Measurements from ENCODE around the gene SMIM20. TPM values are rescaled to one million over a fixed set of nuclear protein-coding genes. Genes with fewer than 3 reads are reported as not detected.

The SMIM20 gene
- total and polyA plus RNA-seq, 2 experiments from 2014 or later: 56.6 to 82.9 TPM

DNA sequence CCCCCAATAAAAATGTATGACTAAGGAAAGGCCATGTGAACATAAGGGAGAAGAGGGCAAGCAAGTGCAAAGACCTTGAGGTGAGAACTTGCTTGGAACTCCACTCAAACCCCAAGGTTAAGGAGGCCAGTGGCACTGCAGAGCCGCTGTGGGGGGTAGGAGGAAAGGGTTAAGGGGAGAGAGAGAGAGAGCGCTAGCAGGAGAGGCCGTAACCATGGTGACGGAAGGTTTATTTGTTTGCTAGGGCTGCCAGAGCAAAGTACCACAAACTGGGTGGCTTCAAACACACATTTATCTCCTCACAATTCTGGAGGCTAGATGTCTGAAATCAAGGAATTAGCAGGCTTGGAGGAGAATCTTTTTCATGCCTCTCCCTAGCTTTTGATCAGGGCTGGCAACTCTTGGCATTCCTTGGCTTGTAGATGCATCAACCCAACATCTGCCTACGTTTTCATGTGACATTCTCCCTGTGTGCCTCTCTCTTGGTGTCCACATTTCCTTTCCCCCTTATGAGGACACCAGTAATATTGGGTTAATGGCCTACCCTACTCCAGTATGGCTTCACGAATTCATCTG lies 35.2 kb downstream of the SMIM20 start (continued):
- TF ChIP-seq, protein P1, sequence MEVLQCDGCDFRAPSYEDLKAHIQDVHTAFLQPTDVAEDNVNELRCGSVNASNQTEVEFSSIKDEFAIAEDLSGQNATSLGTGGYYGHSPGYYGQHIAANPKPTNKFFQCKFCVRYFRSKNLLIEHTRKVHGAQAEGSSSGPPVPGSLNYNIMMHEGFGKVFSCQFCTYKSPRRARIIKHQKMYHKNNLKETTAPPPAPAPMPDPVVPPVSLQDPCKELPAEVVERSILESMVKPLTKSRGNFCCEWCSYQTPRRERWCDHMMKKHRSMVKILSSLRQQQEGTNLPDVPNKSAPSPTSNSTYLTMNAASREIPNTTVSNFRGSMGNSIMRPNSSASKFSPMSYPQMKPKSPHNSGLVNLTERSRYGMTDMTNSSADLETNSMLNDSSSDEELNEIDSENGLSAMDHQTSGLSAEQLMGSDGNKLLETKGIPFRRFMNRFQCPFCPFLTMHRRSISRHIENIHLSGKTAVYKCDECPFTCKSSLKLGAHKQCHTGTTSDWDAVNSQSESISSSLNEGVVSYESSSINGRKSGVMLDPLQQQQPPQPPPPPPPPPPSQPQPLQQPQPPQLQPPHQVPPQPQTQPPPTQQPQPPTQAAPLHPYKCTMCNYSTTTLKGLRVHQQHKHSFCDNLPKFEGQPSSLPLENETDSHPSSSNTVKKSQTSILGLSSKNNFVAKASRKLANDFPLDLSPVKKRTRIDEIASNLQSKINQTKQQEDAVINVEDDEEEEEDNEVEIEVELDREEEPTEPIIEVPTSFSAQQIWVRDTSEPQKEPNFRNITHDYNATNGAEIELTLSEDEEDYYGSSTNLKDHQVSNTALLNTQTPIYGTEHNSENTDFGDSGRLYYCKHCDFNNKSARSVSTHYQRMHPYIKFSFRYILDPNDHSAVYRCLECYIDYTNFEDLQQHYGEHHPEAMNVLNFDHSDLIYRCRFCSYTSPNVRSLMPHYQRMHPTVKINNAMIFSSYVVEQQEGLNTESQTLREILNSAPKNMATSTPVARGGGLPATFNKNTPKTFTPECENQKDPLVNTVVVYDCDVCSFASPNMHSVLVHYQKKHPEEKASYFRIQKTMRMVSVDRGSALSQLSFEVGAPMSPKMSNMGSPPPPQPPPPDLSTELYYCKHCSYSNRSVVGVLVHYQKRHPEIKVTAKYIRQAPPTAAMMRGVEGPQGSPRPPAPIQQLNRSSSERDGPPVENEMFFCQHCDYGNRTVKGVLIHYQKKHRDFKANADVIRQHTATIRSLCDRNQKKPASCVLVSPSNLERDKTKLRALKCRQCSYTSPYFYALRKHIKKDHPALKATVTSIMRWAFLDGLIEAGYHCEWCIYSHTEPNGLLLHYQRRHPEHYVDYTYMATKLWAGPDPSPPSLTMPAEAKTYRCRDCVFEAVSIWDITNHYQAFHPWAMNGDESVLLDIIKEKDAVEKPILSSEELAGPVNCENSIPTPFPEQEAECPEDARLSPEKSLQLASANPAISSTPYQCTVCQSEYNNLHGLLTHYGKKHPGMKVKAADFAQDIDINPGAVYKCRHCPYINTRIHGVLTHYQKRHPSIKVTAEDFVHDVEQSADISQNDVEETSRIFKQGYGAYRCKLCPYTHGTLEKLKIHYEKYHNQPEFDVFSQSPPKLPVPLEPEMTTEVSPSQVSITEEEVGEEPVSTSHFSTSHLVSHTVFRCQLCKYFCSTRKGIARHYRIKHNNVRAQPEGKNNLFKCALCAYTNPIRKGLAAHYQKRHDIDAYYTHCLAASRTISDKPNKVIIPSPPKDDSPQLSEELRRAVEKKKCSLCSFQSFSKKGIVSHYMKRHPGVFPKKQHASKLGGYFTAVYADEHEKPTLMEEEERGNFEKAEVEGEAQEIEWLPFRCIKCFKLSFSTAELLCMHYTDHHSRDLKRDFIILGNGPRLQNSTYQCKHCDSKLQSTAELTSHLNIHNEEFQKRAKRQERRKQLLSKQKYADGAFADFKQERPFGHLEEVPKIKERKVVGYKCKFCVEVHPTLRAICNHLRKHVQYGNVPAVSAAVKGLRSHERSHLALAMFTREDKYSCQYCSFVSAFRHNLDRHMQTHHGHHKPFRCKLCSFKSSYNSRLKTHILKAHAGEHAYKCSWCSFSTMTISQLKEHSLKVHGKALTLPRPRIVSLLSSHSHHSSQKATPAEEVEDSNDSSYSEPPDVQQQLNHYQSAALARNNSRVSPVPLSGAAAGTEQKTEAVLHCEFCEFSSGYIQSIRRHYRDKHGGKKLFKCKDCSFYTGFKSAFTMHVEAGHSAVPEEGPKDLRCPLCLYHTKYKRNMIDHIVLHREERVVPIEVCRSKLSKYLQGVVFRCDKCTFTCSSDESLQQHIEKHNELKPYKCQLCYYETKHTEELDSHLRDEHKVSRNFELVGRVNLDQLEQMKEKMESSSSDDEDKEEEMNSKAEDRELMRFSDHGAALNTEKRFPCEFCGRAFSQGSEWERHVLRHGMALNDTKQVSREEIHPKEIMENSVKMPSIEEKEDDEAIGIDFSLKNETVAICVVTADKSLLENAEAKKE (CRISPR knock-in tag; IDR thresholded peaks at IDR 0.05): no peak
- TF ChIP-seq, protein P2, sequence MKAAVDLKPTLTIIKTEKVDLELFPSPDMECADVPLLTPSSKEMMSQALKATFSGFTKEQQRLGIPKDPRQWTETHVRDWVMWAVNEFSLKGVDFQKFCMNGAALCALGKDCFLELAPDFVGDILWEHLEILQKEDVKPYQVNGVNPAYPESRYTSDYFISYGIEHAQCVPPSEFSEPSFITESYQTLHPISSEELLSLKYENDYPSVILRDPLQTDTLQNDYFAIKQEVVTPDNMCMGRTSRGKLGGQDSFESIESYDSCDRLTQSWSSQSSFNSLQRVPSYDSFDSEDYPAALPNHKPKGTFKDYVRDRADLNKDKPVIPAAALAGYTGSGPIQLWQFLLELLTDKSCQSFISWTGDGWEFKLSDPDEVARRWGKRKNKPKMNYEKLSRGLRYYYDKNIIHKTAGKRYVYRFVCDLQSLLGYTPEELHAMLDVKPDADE (IDR thresholded peaks at IDR 0.05): no peak
- no peak for TF ChIP-seq CTCF (conservative IDR thresholded peaks at IDR 0.05; ENCODE audit: low read depth in 2 of 2)
- no peak for TF ChIP-seq ZNF331 (CRISPR knock-in tag; IDR thresholded peaks at IDR 0.05; ENCODE audit: low read depth)
- no peak for TF ChIP-seq STAT1 (IDR thresholded peaks at IDR 0.05; ENCODE audit: unreplicated experiment)
- TF ChIP-seq NANOG (IDR thresholded peaks at IDR 0.05; ENCODE audit: borderline replicate concordance): no peak
- no peak for TF ChIP-seq EZH2 (IDR thresholded peaks at IDR 0.05; ENCODE audit: low read depth, unreplicated experiment)

Data from GM23338 (cell line).